ENCODE results near the gene GUCA1A. TPM values are rescaled to one million over a fixed set of nuclear protein-coding genes. Genes with fewer than 3 reads are reported as not detected.

The GUCA1A gene
- total RNA-seq, 6 experiments from 2014 or later, result not detected

GRCh38 chr6:42154461-42155209 is 18.5 kb upstream of the GUCA1A start:
- no peak overlapping the region for H3K4me3 ChIP-seq
- no peaks in the 10 kb centered on the region for H3K9me3 ChIP-seq
- intact Hi-C loops (cut with DNase I), result no loop called here
- H3K27me3 ChIP-seq, result no peaks in the 10 kb centered on the region
- no peak overlapping the region for H3K27ac ChIP-seq
- no peak for DNase-seq
- TF ChIP-seq CTCF (IDR thresholded peaks at IDR 0.05) (no peak), POLR2A (IDR thresholded peaks at IDR 0.05) (no peak)
- H3K4me1 ChIP-seq, result no peaks in the 10 kb centered on the region
- no peaks in the 10 kb centered on the region for H3K36me3 ChIP-seq
- no peak for ATAC-seq

GRCh38 chr6:42155293-42155692 is 17.9 kb upstream of the GUCA1A start:
- Histone ChIP-seq H3K4me3 (no peak overlapping the region), H3K4me1 (no peaks in the 10 kb centered on the region), H3K27me3 (no peaks in the 10 kb centered on the region), H3K36me3 (no peaks in the 10 kb centered on the region), H3K27ac (no peak overlapping the region), H3K9me3 (no peaks in the 10 kb centered on the region)
- intact Hi-C loops (cut with DNase I), result no loop called here
- TF ChIP-seq POLR2A (IDR thresholded peaks at IDR 0.05), result no peak
- no peak for TF ChIP-seq CTCF (IDR thresholded peaks at IDR 0.05)
- no peak for DNase-seq
- ATAC-seq, result no peak
- no CpG with 5 or more reads among the region's 4 CpGs for WGBS (ENCODE audit: insufficient coverage, low coverage, low lambda C conversion rate, missing lambda C conversion rate)

DNA sequence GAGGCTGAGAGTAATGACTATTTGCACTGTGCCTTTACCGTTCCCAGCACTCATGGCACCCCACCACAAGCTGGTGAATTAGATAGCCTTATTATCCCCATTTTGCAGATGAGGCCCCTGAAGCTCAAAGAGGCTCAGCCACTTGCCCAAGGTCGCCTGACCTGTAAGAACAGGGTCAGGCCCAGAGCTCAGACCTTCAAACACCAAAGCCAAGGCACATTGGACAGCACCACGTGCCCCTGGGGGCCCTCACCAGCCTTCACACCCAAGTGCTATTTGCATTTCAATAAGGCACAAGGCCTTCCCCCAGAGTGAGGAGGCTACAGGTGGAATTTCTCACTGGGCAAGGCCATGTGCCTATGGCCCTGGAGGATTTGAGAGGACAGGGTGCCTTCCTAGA is 16.5 kb upstream of the GUCA1A start:
- intact Hi-C loops (cut with DNase I), result no loop called here
- H3K27ac ChIP-seq, result no peak overlapping the region
- TF ChIP-seq CTCF (IDR thresholded peaks at IDR 0.05), result no peak
- TF ChIP-seq POLR2A (IDR thresholded peaks at IDR 0.05), result no peak
- WGBS (ENCODE audit: insufficient coverage, low coverage, low lambda C conversion rate, missing lambda C conversion rate), result 60% methylated on average over 1 of the region's 3 CpGs
- no peaks in the 10 kb centered on the region for H3K4me1 ChIP-seq
- H3K36me3 ChIP-seq, result no peaks in the 10 kb centered on the region
- no peak for DNase-seq
- H3K27me3 ChIP-seq, result no peaks in the 10 kb centered on the region
- no peaks in the 10 kb centered on the region for H3K9me3 ChIP-seq
- no peak overlapping the region for H3K4me3 ChIP-seq
- ATAC-seq, result no peak

GRCh38 chr6:42158011-42158410 is 15.2 kb upstream of the GUCA1A start:
- no peak for TF ChIP-seq POLR2A (IDR thresholded peaks at IDR 0.05)
- no peak for TF ChIP-seq CTCF (IDR thresholded peaks at IDR 0.05)
- Histone ChIP-seq H3K27me3 (no peaks in the 10 kb centered on the region), H3K4me3 (no peak overlapping the region), H3K4me1 (no peaks in the 10 kb centered on the region), H3K36me3 (no peaks in the 10 kb centered on the region), H3K27ac (no peak overlapping the region), H3K9me3 (no peaks in the 10 kb centered on the region)
- WGBS (ENCODE audit: insufficient coverage, low coverage, low lambda C conversion rate, missing lambda C conversion rate), result 90% methylated on average over 2 of the region's 2 CpGs
- ATAC-seq (no peak), DNase-seq (no peak)
- intact Hi-C loops (cut with DNase I), result no loop called here

GRCh38 chr6:42158631-42159030 is 14.5 kb upstream of the GUCA1A start:
- ATAC-seq (no peak), DNase-seq (no peak)
- H3K4me1 ChIP-seq, result no peaks in the 10 kb centered on the region
- TF ChIP-seq CTCF (IDR thresholded peaks at IDR 0.05), result no peak
- WGBS (ENCODE audit: insufficient coverage, low coverage, low lambda C conversion rate, missing lambda C conversion rate), result 50% methylated on average over 1 of the region's 2 CpGs
- intact Hi-C loops (cut with DNase I), result no loop called here
- no peaks in the 10 kb centered on the region for H3K27me3 ChIP-seq
- no peaks in the 10 kb centered on the region for H3K9me3 ChIP-seq
- no peaks in the 10 kb centered on the region for H3K36me3 ChIP-seq
- no peak overlapping the region for H3K27ac ChIP-seq
- H3K4me3 ChIP-seq, result no peak overlapping the region

Measured in right lobe of liver (tissue), 6 donors.